Vagina (tissue), 2 donors: Measurements from ENCODE around the gene MYLIP. TPM values are rescaled to one million over a fixed set of nuclear protein-coding genes. Genes with fewer than 3 reads are reported as not detected.

Experiments
- DNase-seq, 2 donors: peaks; one replicate each; pipeline ENCODE4 v3.0.0-alpha.2; 2017; ENCODE audit errors: extremely low spot score in 2 of 2
- H3K27ac ChIP-seq: fragments of 200-600 bp; sonication (generic); one replicate; pipeline ENCODE4 v1.5.1; 2019
- H3K27me3 ChIP-seq: fragments of 200-600 bp; sonication (generic); one replicate; pipeline ENCODE4 v1.5.1; 2019
- H3K36me3 ChIP-seq, 2 donors: fragments of 200-600 bp; sonication (generic); one replicate each; pipeline ENCODE4 v1.5.1; 2017 to 2019
- H3K4me1 ChIP-seq: fragments of 200-600 bp; sonication (generic); one replicate; pipeline ENCODE4 v1.5.1; 2019
- H3K4me3 ChIP-seq, 2 donors: fragments of 200-600 bp; sonication (generic); 1 replicate in 1 of 2; 2 replicates in 1 of 2; pipeline ENCODE4 v1.5.1; 2016 to 2019
- H3K9me3 ChIP-seq: fragments of 200-600 bp; sonication (generic); one replicate; pipeline ENCODE4 v1.5.1; 2019
- CTCF ChIP-seq, 3 experiments: fragments of 450-650 bp in 2 of 3; fragments of 200-600 bp in 1 of 3; sonication (generic) in 1 of 3; IDR thresholded peaks; one replicate each; pipeline ENCODE4 v1.5.1; 2017 to 2019; ENCODE audit warnings: antibody characterized with exemption in 3 of 3, mild to moderate bottlenecking in 2 of 3, moderate library complexity in 2 of 3
- POLR2A ChIP-seq, 2 donors: fragments of 450-650 bp; IDR thresholded peaks; one replicate each; pipeline ENCODE4 v1.6.1; 2017; ENCODE audit warnings: antibody characterized with exemption in 2 of 2, mild to moderate bottlenecking in 2 of 2, moderate library complexity in 2 of 2
- POLR2AphosphoS5 ChIP-seq, 2 donors: sonication (generic); formaldehyde crosslinking; IDR thresholded peaks; one replicate each; pipeline ENCODE4 v1.9.0; 2017; ENCODE audit warnings: antibody characterized with exemption in 2 of 2, mild to moderate bottlenecking in 2 of 2, low read depth in 1 of 2; ENCODE audit not compliant: insufficient read depth in 1 of 2
- intact Hi-C: fragments of 100-400 bp; cut with DNase I; formaldehyde crosslinking; loops from one replicate; pipeline ENCODE4 v1.15.1; 2023
- total RNA-seq: library from RNA; depleted of rRNA; stranded (reverse); fragments of >200 nt; gene quantifications from one replicate; pipeline ENCODE4 v1.2.3, GENCODE V29; 2016

MYLIP gene
- total RNA-seq, 1 donor from 2014 or later = 30.7 TPM

DNA sequence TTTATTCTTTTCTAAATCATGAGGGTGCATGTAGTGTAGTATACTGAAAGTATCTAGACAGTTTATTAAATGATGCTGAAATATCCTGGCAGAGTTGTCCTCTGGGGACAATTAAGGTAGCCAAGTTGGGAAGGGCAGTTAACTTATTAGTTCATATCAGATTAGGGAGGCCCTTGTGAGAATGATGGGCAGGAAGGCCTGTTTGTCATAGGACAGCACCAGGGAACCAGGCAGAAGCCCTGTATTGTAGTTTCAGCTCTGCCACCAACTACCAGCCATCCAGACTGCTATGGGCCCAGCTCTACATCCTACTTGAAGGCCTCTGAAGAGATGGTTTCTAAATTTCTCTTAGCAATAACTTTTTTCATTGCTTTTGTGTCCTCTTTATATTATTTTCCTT lies 4.0 kb downstream of the MYLIP start:
- H3K27ac ChIP-seq = peak overlapping the region; percentile 46

GRCh38 chr6:16134430-16134829 lies 5.5 kb downstream of the MYLIP start:
- Histone ChIP-seq H3K4me1 (peaks cover 76% of the 10 kb centered on the region), H3K9me3 (no peaks in the 10 kb centered on the region), H3K27me3 (no peaks in the 10 kb centered on the region), H3K36me3 (no peaks in the 10 kb centered on the region), H3K4me3 (no peak overlapping the region), H3K27ac (peak overlapping the region; percentile 46)
- no peak for TF ChIP-seq POLR2A (IDR thresholded peaks at IDR 0.05)
- TF ChIP-seq POLR2AphosphoS5 (IDR thresholded peaks at IDR 0.05; ENCODE audit: insufficient read depth in 1 of 2, low read depth in 1 of 2) = no peak
- TF ChIP-seq CTCF (IDR thresholded peaks at IDR 0.05) = no peak
- DNase-seq = no peak
- intact Hi-C loops = loop anchor here (10.0 kb wide), 1 partner anchor 50 kb away; no protein-coding TSS in a partner anchor

More for the DNA sequence above, 4.0 kb downstream of the MYLIP start:
- no peak for TF ChIP-seq CTCF (IDR thresholded peaks at IDR 0.05)
- TF ChIP-seq POLR2AphosphoS5 (IDR thresholded peaks at IDR 0.05; ENCODE audit: insufficient read depth in 1 of 2, low read depth in 1 of 2) = no peak
- TF ChIP-seq POLR2A (IDR thresholded peaks at IDR 0.05) = no peak
- H3K4me3 ChIP-seq = peak overlapping the region; percentile 9 to 13
- DNase-seq = no peak
- peaks cover 66% of the 10 kb centered on the region for H3K4me1 ChIP-seq
- intact Hi-C loops = loop anchor here (10.0 kb wide), 1 partner anchor 52 kb away; no protein-coding TSS in a partner anchor
- no peaks in the 10 kb centered on the region for H3K36me3 ChIP-seq
- H3K27me3 ChIP-seq = no peaks in the 10 kb centered on the region
- no peaks in the 10 kb centered on the region for H3K9me3 ChIP-seq

- Histone ChIP-seq H3K9me3 (no peaks in the 10 kb centered on the region), H3K36me3 (no peaks in the 10 kb centered on the region), H3K27me3 (no peaks in the 10 kb centered on the region), H3K4me3 (no peak overlapping the region), H3K27ac (peak overlapping the region; percentile 46), H3K4me1 (peaks cover 81% of the 10 kb centered on the region)
- TF ChIP-seq POLR2AphosphoS5 (IDR thresholded peaks at IDR 0.05; ENCODE audit: insufficient read depth in 1 of 2, low read depth in 1 of 2) = no peak
- TF ChIP-seq POLR2A (IDR thresholded peaks at IDR 0.05) = no peak
- TF ChIP-seq CTCF (IDR thresholded peaks at IDR 0.05) = no peak
- no peak for DNase-seq
- intact Hi-C loops = loop anchor here (10.0 kb wide), 1 partner anchor 50 kb away; no protein-coding TSS in a partner anchor
These were observed 6.2 kb downstream of the MYLIP start for GRCh38 chr6:16135066-16135465.

DNA sequence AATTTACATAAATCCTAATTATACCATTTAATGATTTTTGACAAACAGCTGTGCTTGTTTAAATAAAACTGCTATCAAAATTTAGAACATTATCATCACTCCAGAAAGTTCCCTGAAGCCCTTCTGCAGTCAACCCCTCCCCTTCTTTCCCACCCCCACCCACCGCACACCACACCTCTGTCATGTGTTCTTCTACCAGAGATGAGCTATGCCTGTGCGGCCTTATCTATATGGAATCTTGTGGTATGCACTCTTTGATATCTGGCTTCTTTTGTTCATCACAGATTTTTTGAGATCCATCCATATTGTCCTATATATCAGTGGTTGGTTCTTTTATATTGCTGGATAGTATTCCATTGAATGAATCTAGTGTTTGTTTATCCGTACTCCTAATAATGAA lies 7.2 kb downstream of the MYLIP start:
- peaks cover 90% of the 10 kb centered on the region for H3K4me1 ChIP-seq
- no peaks in the 10 kb centered on the region for H3K9me3 ChIP-seq
- peaks cover 0 to 6% of the 10 kb centered on the region in 2 donors for H3K36me3 ChIP-seq
- H3K4me3 ChIP-seq = no peak overlapping the region
- DNase-seq = no peak
- intact Hi-C loops = loop anchor here (10.0 kb wide), 1 partner anchor 49 kb away; no protein-coding TSS in a partner anchor
- TF ChIP-seq POLR2A (IDR thresholded peaks at IDR 0.05) = no peak
- TF ChIP-seq CTCF (IDR thresholded peaks at IDR 0.05) = no peak
- no peak for TF ChIP-seq POLR2AphosphoS5 (IDR thresholded peaks at IDR 0.05; ENCODE audit: insufficient read depth in 1 of 2, low read depth in 1 of 2)
- peak overlapping the region; percentile 7 for H3K27ac ChIP-seq
- H3K27me3 ChIP-seq = no peaks in the 10 kb centered on the region

GRCh38 chr6:16136621-16137450 lies 8.0 kb downstream of the MYLIP start:
- H3K4me3 ChIP-seq = no peak overlapping the region
- intact Hi-C loops = loop anchor here (10.0 kb wide), 1 partner anchor 48 kb away; no protein-coding TSS in a partner anchor
- H3K4me1 ChIP-seq = peaks cover 87% of the 10 kb centered on the region
- TF ChIP-seq POLR2A (IDR thresholded peaks at IDR 0.05) (no peak), POLR2AphosphoS5 (IDR thresholded peaks at IDR 0.05; ENCODE audit: insufficient read depth in 1 of 2, low read depth in 1 of 2) (peak in 1 of 2 donors; percentile 59), CTCF (IDR thresholded peaks at IDR 0.05) (no peak)
- DNase-seq = no peak
- H3K27me3 ChIP-seq = no peaks in the 10 kb centered on the region
- no peaks in the 10 kb centered on the region for H3K9me3 ChIP-seq
- peaks cover 0 to 12% of the 10 kb centered on the region in 2 donors for H3K36me3 ChIP-seq
- peak overlapping the region; percentile 58 for H3K27ac ChIP-seq
